Trophoblast cell (in vitro differentiated cells and primary cell): ENCODE data around the gene CRAMP1.

ENCODE experiments used
- DNase-seq, 2 donors: peaks; one replicate each; pipeline ENCODE4 v3.0.0-alpha.2; 2016
- H2AFZ ChIP-seq: 2 replicates; pipeline ENCODE4 v1.6.1; 2013; ENCODE audit warnings: low read length, moderate library complexity, mild to moderate bottlenecking; ENCODE audit not compliant: insufficient read depth, poor library complexity
- H2AK5ac ChIP-seq: 2 replicates; pipeline ENCODE4 v1.6.1; 2013; ENCODE audit warnings: mild to moderate bottlenecking, low read length
- H2BK120ac ChIP-seq: 2 replicates; pipeline ENCODE4 v1.6.1; 2013; ENCODE audit warnings: low read length, mild to moderate bottlenecking, moderate library complexity; ENCODE audit not compliant: insufficient read depth, poor library complexity
- H2BK12ac ChIP-seq: 2 replicates; pipeline ENCODE4 v1.6.1; 2013; ENCODE audit warnings: mild to moderate bottlenecking, low read length, moderate library complexity
- H2BK5ac ChIP-seq: 2 replicates; pipeline ENCODE4 v1.6.1; 2013; ENCODE audit warnings: low read length, low read depth, moderate library complexity, mild to moderate bottlenecking; ENCODE audit not compliant: poor library complexity
- H3K14ac ChIP-seq: 2 replicates; pipeline ENCODE4 v1.6.1; 2013; ENCODE audit warnings: mild to moderate bottlenecking, low read length
- H3K18ac ChIP-seq: 2 replicates; pipeline ENCODE4 v1.6.1; 2013; ENCODE audit warnings: mild to moderate bottlenecking, low read length
- H3K23ac ChIP-seq: 2 replicates; pipeline ENCODE4 v1.6.1; 2013; ENCODE audit warnings: low read length
- H3K27ac ChIP-seq: 2 replicates; pipeline ENCODE4 v1.5.1; 2013; ENCODE audit warnings: low read depth, mild to moderate bottlenecking, inconsistent platforms, low read length, moderate library complexity
- H3K27me3 ChIP-seq: 2 replicates; pipeline ENCODE4 v1.6.1; 2013; ENCODE audit warnings: inconsistent platforms, mild to moderate bottlenecking, low read length, moderate library complexity; ENCODE audit not compliant: insufficient read depth
- H3K36me3 ChIP-seq, 2 experiments: 1 replicate in 1 of 2; 2 replicates in 1 of 2; pipeline ENCODE4 v1.6.1; 2013; ENCODE audit warnings: low read length in 2 of 2, mild to moderate bottlenecking in 2 of 2, moderate library complexity in 1 of 2; ENCODE audit not compliant: insufficient read depth in 2 of 2, control insufficient read depth in 1 of 2
- H3K4ac ChIP-seq: 2 replicates; pipeline ENCODE4 v1.6.1; 2013; ENCODE audit warnings: low read depth, mild to moderate bottlenecking, low read length, moderate library complexity
- H3K4me1 ChIP-seq, 2 experiments: 1 replicate in 1 of 2; 2 replicates in 1 of 2; pipeline ENCODE4 v1.6.1; 2013; ENCODE audit warnings: low read length in 2 of 2, mild to moderate bottlenecking in 2 of 2, moderate library complexity in 1 of 2; ENCODE audit not compliant: insufficient read depth in 2 of 2, control insufficient read depth in 1 of 2
- H3K4me2 ChIP-seq: 2 replicates; pipeline ENCODE4 v1.6.1; 2013; ENCODE audit warnings: inconsistent platforms, mild to moderate bottlenecking, low read length, moderate library complexity
- H3K4me3 ChIP-seq: 2 replicates; pipeline ENCODE4 v1.5.1; 2013; ENCODE audit warnings: mild to moderate bottlenecking, low read depth, low read length, inconsistent platforms
- H3K79me1 ChIP-seq: one replicate; pipeline ENCODE4 v1.6.1; 2013; ENCODE audit warnings: low read length
- H3K79me2 ChIP-seq: 2 replicates; pipeline ENCODE4 v1.6.1; 2013; ENCODE audit warnings: low read length, mild to moderate bottlenecking; ENCODE audit not compliant: control insufficient read depth, insufficient read depth, poor library complexity
- H3K9ac ChIP-seq: 2 replicates; pipeline ENCODE4 v1.6.1; 2013; ENCODE audit warnings: mild to moderate bottlenecking, low read length
- H3K9me3 ChIP-seq: 2 replicates; pipeline ENCODE4 v1.6.1; 2013; ENCODE audit warnings: low read depth, mild to moderate bottlenecking, control low read depth, inconsistent platforms, low read length; ENCODE audit not compliant: insufficient read depth
- H4K12ac ChIP-seq: 2 replicates; pipeline ENCODE4 v1.6.1; 2013; ENCODE audit warnings: low read depth, mild to moderate bottlenecking, low read length, moderate library complexity
- H4K8ac ChIP-seq: 2 replicates; pipeline ENCODE4 v1.6.1; 2013; ENCODE audit warnings: low read depth, mild to moderate bottlenecking, low read length, moderate library complexity
- H4K91ac ChIP-seq: one replicate; pipeline ENCODE4 v1.6.1; 2013; ENCODE audit warnings: low read depth, mild to moderate bottlenecking, low read length, moderate library complexity
- WGBS: extraction: QIAGEN DNeasy Blood & Tissue Kit; methylation state at CpG from one replicate; pipeline ENCODE4 v1.1.7; 2013; ENCODE audit warnings: missing lambda C conversion rate; ENCODE audit not compliant: insufficient read length, insufficient coverage; ENCODE audit errors: extremely low coverage; 5-methylcytosine and 5-hydroxymethylcytosine counted together

Gene CRAMP1

GRCh38 chr16:1659031-1659430 is 46.9 kb downstream of the CRAMP1 start:
- H3K18ac ChIP-seq, result no peak overlapping the region
- H3K4ac ChIP-seq, result no peak overlapping the region
- H3K79me2 ChIP-seq, result no peaks in the 10 kb centered on the region
- H2AK5ac ChIP-seq, result no peak overlapping the region
- H3K79me1 ChIP-seq, result no peaks in the 10 kb centered on the region
- H3K23ac ChIP-seq, result no peak overlapping the region
- no peak overlapping the region for H3K4me3 ChIP-seq
- no peak overlapping the region for H2AFZ ChIP-seq
- H4K12ac ChIP-seq, result no peak overlapping the region
- H4K91ac ChIP-seq, result no peak overlapping the region
- no peak overlapping the region for H3K9ac ChIP-seq
- H3K4me1 ChIP-seq, result no peaks in the 10 kb centered on the region
- no peak overlapping the region for H3K27ac ChIP-seq
- no peak overlapping the region for H3K4me2 ChIP-seq
- no CpG with 5 or more reads among the region's 5 CpGs for WGBS
- H2BK12ac ChIP-seq, result no peak overlapping the region
- no peaks in the 10 kb centered on the region for H3K9me3 ChIP-seq
- no peak overlapping the region for H3K14ac ChIP-seq
- no peaks in the 10 kb centered on the region for H3K27me3 ChIP-seq
- H2BK5ac ChIP-seq, result no peak overlapping the region
- no peak overlapping the region for H4K8ac ChIP-seq
- peaks cover 80 to 82% of the 10 kb centered on the region in 2 experiments for H3K36me3 ChIP-seq
- no peak for DNase-seq
- H2BK120ac ChIP-seq, result no peak overlapping the region

- Histone ChIP-seq H3K79me2 (no peaks in the 10 kb centered on the region), H2BK12ac (no peak overlapping the region), H4K8ac (no peak overlapping the region), H3K18ac (no peak overlapping the region), H2AK5ac (no peak overlapping the region), H3K14ac (no peak overlapping the region), H3K4me1 (no peaks in the 10 kb centered on the region), H3K79me1 (no peaks in the 10 kb centered on the region), H3K4me3 (no peak overlapping the region), H3K9ac (no peak overlapping the region), H3K4ac (no peak overlapping the region), H3K23ac (no peak overlapping the region), H3K9me3 (peaks cover 3% of the 10 kb centered on the region), H2AFZ (no peak overlapping the region), H2BK5ac (no peak overlapping the region), H4K91ac (no peak overlapping the region), H3K27me3 (no peaks in the 10 kb centered on the region), H4K12ac (no peak overlapping the region), H3K36me3 (peaks cover 73 to 80% of the 10 kb centered on the region in 2 experiments), H2BK120ac (no peak overlapping the region), H3K4me2 (no peak overlapping the region), H3K27ac (no peak overlapping the region)
- no peak for DNase-seq
- no CpG with 5 or more reads among the region's 2 CpGs for WGBS
Observed at GRCh38 chr16:1661826-1662225, 49.7 kb downstream of the CRAMP1 start.

DNA sequence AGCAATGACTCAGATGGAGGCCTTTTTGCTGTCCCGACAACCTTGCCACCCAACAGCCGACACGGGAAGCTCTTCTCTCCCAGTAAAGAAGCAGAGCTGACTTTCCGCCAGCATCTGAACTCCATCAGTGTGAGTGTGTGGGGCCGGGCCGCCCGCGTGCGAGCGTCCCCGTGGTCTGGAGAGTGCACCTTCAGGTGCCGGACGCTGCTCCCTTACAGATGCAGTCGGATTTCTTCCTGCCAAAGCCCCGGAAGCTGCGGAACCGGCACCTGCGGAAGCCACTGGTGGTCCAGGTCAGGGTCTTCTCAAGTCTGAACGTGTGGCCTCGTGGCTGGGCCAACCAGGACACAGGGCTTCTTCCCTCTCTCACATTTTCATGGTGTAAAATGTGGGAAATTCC is 50.4 kb downstream of the CRAMP1 start:
- H3K18ac ChIP-seq, result no peak overlapping the region
- WGBS, result no CpG with 5 or more reads among the region's 20 CpGs

DNA sequence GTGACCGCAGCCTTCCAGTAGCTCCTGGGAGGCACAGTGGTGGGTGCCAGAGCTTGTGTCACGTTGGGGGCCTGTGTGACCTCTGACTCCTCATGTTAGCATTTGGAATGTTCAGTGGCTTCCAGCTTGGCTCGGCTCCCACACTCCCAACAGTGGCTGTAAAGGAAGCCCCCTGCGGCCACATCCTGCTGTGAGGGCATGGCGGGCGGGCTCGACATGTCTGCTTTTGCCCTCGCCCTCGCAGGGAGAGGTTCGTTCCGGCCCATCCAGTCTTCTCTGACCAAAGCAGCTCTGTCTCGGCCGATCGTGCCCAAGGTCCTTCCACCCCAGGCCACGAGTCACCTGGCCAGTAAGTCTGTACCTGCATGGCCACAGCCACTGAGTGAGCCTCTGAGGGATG is 53.7 kb downstream of the CRAMP1 start:
- Histone ChIP-seq H3K4me2 (no peak overlapping the region), H2BK12ac (no peak overlapping the region), H3K4ac (no peak overlapping the region), H3K18ac (no peak overlapping the region), H3K27ac (no peak overlapping the region), H2AK5ac (no peak overlapping the region), H3K79me2 (no peaks in the 10 kb centered on the region), H3K27me3 (no peaks in the 10 kb centered on the region), H3K36me3 (peaks cover 73 to 85% of the 10 kb centered on the region in 2 experiments), H4K12ac (no peak overlapping the region), H2BK120ac (no peak overlapping the region), H3K23ac (no peak overlapping the region), H3K14ac (no peak overlapping the region), H2BK5ac (no peak overlapping the region), H3K79me1 (no peaks in the 10 kb centered on the region), H4K8ac (no peak overlapping the region), H3K9ac (no peak overlapping the region), H3K4me1 (no peaks in the 10 kb centered on the region), H3K4me3 (no peak overlapping the region), H4K91ac (no peak overlapping the region), H3K9me3 (peaks cover 3% of the 10 kb centered on the region), H2AFZ (no peak overlapping the region)
- DNase-seq, result no peak
- no CpG with 5 or more reads among the region's 15 CpGs for WGBS

More for the DNA sequence above, 50.4 kb downstream of the CRAMP1 start:
- H2AFZ ChIP-seq, result no peak overlapping the region
- no peaks in the 10 kb centered on the region for H3K79me2 ChIP-seq
- H3K23ac ChIP-seq, result no peak overlapping the region
- no peak overlapping the region for H2AK5ac ChIP-seq
- no peak overlapping the region for H4K12ac ChIP-seq
- no peak overlapping the region for H2BK120ac ChIP-seq
- H3K79me1 ChIP-seq, result no peaks in the 10 kb centered on the region
- no peak for DNase-seq
- no peak overlapping the region for H3K4me3 ChIP-seq
- no peak overlapping the region for H3K4ac ChIP-seq
- H4K91ac ChIP-seq, result no peak overlapping the region
- no peak overlapping the region for H3K4me2 ChIP-seq
- no peak overlapping the region for H3K14ac ChIP-seq
- no peak overlapping the region for H2BK5ac ChIP-seq
- H3K4me1 ChIP-seq, result no peaks in the 10 kb centered on the region
- H2BK12ac ChIP-seq, result no peak overlapping the region
- peaks cover 73 to 80% of the 10 kb centered on the region in 2 experiments for H3K36me3 ChIP-seq
- no peak overlapping the region for H3K27ac ChIP-seq
- no peak overlapping the region for H3K9ac ChIP-seq
- H4K8ac ChIP-seq, result no peak overlapping the region
- H3K27me3 ChIP-seq, result no peaks in the 10 kb centered on the region
- H3K9me3 ChIP-seq, result peaks cover 3% of the 10 kb centered on the region
